Gastrocnemius medialis (tissue), 4 donors: ENCODE measurements around the gene AAK1. TPM values are rescaled to one million over a fixed set of nuclear protein-coding genes. Genes with fewer than 3 reads are reported as not detected.
"Not testable (repeated sequence)": the region's sequence is repeated elsewhere in the genome, so short reads cannot be mapped to it uniquely, and the experiment has no call there.

ENCODE experiments used
- ATAC-seq, 2 donors: fragments of 150-250 bp; one replicate each; pipeline ENCODE4 v1.9.1; 2016
- DNase-seq, 2 donors: peaks; one replicate each; pipeline ENCODE4 v3.0.0-alpha.2; 2019
- H3K27ac ChIP-seq, 4 donors: fragments of 200-600 bp; sonication (generic); 1 replicate in 1 of 4; 2 replicates in 3 of 4; pipeline ENCODE4 v1.5.1; 2016 to 2018; ENCODE audit warnings: mild to moderate bottlenecking in 2 of 4, moderate library complexity in 1 of 4
- H3K27me3 ChIP-seq, 3 donors: fragments of 200-600 bp; sonication (generic) in 2 of 3; 1 replicate in 1 of 3; 2 replicates in 2 of 3; pipeline versions ENCODE4 v1.5.1 to v1.6.0; 2016 to 2019; ENCODE audit warnings: mild to moderate bottlenecking in 1 of 3, moderate library complexity in 1 of 3
- H3K36me3 ChIP-seq, 2 donors: fragments of 200-600 bp; sonication (generic) in 1 of 2; one replicate each; pipeline ENCODE4 v1.5.1; 2017 to 2018
- H3K4me1 ChIP-seq, 2 donors: fragments of 200-600 bp; sonication (generic) in 1 of 2; one replicate each; pipeline ENCODE4 v1.5.1; 2016 to 2017; ENCODE audit warnings: mild to moderate bottlenecking in 2 of 2
- H3K4me3 ChIP-seq, 4 donors: fragments of 200-600 bp; sonication (generic) in 3 of 4; 1 replicate in 1 of 4; 2 replicates in 3 of 4; pipeline ENCODE4 v1.5.1; 2016 to 2019; ENCODE audit warnings: mild to moderate bottlenecking in 2 of 4
- H3K9me3 ChIP-seq, 3 donors: fragments of 200-600 bp; sonication (generic) in 2 of 3; 1 replicate in 1 of 3; 2 replicates in 2 of 3; pipeline ENCODE4 v1.5.1; 2016 to 2019
- POLR2A ChIP-seq, 2 donors: fragments of 450-650 bp; IDR thresholded peaks; one replicate each; pipeline ENCODE4 v1.6.1; 2017; ENCODE audit warnings: antibody characterized with exemption in 2 of 2, mild to moderate bottlenecking in 2 of 2, moderate library complexity in 2 of 2
- in situ Hi-C, 4 donors: fragments of 200-750 bp; cut with MboI; loops; one replicate each; pipeline versions ENCODE4 v1.15.0 to v1.8.0; 2017; ENCODE audit warnings: low sequenced_read_pairs in 4 of 4
- intact Hi-C: fragments of 100-400 bp; cut with DNase I; formaldehyde crosslinking; loops from one replicate; pipeline ENCODE4 v1.15.1; 2023; ENCODE audit warnings: low total_unique reads
- total RNA-seq, 4 donors: library from RNA; depleted of rRNA; stranded (reverse); fragments of >200 nt; gene quantifications; one replicate each; pipeline versions ENCODE4 v1.1.0 to v1.2.3, GENCODE V29; 2016
- TF ChIP-seq, protein P1 (sequence below), 5 experiments: fragments of 450-650 bp in 3 of 5; fragments of 200-600 bp in 2 of 5; sonication (generic) in 2 of 5; IDR thresholded peaks in 4 of 5; conservative IDR thresholded peaks in 1 of 5; 1 replicate in 4 of 5; 2 replicates in 1 of 5; pipeline ENCODE4 v1.5.1; 2016 to 2019; ENCODE audit warnings: antibody characterized with exemption in 5 of 5, mild to moderate bottlenecking in 3 of 5, moderate library complexity in 3 of 5

AAK1 gene
- total RNA-seq, 4 donors from 2014 or later: 30.0 to 47.3 (median 39.1) TPM

DNA sequence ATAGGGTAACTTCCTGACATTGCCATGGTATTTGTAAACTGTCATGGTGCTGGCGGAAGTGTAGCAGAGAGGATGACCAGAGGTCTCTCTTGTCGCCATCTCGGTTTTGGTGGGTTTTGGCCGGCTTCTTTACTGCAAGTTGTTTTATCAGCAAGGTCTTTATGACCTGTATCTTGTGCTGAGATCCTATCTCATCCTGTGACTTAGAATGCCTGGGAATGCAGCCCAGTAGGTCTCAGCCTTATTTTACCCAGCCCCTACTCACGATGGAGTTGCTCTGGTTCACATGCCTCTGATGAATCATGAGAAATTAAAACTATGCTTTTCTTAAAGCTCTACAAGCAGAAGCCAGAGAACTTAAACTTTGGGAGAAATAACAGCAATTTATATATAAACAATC lies 193.6 kb downstream of the AAK1 start:
- Histone ChIP-seq H3K27me3 (no peaks in the 10 kb centered on the region), H3K27ac (no peak overlapping the region), H3K36me3 (no peaks in the 10 kb centered on the region), H3K9me3 (no peaks in the 10 kb centered on the region), H3K4me1 (no peaks in the 10 kb centered on the region), H3K4me3 (no peak overlapping the region)
- in situ Hi-C loops (no loop called here), intact Hi-C loops (no loop called here)
- no peak for ATAC-seq
- TF ChIP-seq, protein P1, sequence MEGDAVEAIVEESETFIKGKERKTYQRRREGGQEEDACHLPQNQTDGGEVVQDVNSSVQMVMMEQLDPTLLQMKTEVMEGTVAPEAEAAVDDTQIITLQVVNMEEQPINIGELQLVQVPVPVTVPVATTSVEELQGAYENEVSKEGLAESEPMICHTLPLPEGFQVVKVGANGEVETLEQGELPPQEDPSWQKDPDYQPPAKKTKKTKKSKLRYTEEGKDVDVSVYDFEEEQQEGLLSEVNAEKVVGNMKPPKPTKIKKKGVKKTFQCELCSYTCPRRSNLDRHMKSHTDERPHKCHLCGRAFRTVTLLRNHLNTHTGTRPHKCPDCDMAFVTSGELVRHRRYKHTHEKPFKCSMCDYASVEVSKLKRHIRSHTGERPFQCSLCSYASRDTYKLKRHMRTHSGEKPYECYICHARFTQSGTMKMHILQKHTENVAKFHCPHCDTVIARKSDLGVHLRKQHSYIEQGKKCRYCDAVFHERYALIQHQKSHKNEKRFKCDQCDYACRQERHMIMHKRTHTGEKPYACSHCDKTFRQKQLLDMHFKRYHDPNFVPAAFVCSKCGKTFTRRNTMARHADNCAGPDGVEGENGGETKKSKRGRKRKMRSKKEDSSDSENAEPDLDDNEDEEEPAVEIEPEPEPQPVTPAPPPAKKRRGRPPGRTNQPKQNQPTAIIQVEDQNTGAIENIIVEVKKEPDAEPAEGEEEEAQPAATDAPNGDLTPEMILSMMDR (IDR thresholded peaks at IDR 0.05 in 4 of 5, conservative IDR thresholded peaks at IDR 0.05 in 1 of 5): no peak
- TF ChIP-seq POLR2A (IDR thresholded peaks at IDR 0.05): no peak
- DNase-seq: no peak

DNA sequence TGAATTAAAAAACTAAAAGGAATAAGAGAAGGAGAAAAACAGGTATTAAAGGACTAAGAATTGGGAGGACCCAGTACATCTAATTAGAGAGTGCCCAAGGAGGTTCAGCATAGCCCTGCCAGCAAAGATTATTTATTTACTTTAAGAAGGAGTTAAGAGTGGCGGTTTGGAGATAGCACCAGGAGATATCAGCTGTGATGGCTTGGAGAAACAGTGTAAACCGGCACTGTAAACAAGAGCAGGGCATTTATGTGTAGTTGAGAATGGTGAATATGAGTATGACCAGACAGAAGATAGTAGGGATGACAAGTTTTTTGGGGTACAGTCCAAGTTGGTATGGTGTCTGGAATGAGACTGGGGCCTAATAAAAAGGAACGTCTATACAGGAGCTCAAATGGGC lies 199.9 kb downstream of the AAK1 start:
- H3K36me3 ChIP-seq, DNase-seq, ATAC-seq, H3K4me3 ChIP-seq, intact Hi-C loops, H3K4me1 ChIP-seq, H3K27me3 ChIP-seq, H3K27ac ChIP-seq, in situ Hi-C loops, H3K9me3 ChIP-seq: not testable (repeated sequence)

DNA sequence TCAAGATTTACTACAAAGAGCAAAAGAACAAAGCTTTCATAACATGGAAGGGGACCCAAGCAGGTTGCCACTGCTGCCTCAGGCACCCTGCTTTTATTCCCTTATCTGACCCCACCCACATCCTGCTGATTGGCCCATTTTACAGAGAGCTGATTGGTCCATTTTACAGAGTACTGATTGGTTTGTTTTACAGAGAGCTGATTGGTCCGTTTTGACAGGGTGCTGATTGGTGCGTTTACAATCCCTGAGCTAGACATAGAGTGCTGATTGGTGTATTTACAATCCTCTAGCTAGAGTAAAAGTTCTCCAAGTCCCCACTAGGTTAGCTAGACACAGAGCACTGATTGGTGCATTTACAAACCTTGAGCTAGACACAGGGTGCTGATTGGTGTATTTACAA lies 204.0 kb downstream of the AAK1 start:
- DNase-seq, H3K27ac ChIP-seq, H3K36me3 ChIP-seq, H3K4me3 ChIP-seq, ATAC-seq, intact Hi-C loops, in situ Hi-C loops, H3K27me3 ChIP-seq, H3K9me3 ChIP-seq: not testable (repeated sequence)
- H3K4me1 ChIP-seq: peaks cover 0 to 14% of the 10 kb centered on the region in 2 donors

DNA sequence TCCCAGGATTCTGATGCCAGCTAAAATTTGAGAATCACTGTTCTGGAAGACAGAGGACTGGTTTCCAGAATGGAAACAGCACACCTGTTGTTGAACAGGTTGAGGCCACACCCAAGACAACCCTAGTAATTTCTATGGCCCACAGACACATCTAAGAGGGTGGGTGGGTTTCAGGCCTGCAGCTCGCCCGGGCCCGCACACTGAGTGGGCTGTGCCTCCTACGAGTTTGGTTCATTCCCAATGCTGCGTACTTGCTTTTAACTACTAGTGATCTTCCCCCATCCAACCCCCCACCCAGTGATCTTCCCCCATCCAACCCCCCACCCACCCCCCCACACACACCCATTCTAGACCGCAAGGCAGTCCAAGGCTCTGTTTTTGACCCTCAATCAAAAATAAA lies 205.0 kb downstream of the AAK1 start:
- H3K27me3 ChIP-seq: no peaks in the 10 kb centered on the region
- peak overlapping the region; percentile 91 to 97 (median 96) for H3K27ac ChIP-seq
- no peak for ATAC-seq
- no peak for DNase-seq
- no peaks in the 10 kb centered on the region for H3K9me3 ChIP-seq
- in situ Hi-C loops (no loop called here), intact Hi-C loops (no loop called here)
- H3K4me3 ChIP-seq: no peak overlapping the region
- peaks cover 0 to 14% of the 10 kb centered on the region in 2 donors for H3K4me1 ChIP-seq
- H3K36me3 ChIP-seq: no peaks in the 10 kb centered on the region
- TF ChIP-seq, protein P1 (IDR thresholded peaks at IDR 0.05 in 4 of 5, conservative IDR thresholded peaks at IDR 0.05 in 1 of 5): no peak
- TF ChIP-seq POLR2A (IDR thresholded peaks at IDR 0.05): no peak

DNA sequence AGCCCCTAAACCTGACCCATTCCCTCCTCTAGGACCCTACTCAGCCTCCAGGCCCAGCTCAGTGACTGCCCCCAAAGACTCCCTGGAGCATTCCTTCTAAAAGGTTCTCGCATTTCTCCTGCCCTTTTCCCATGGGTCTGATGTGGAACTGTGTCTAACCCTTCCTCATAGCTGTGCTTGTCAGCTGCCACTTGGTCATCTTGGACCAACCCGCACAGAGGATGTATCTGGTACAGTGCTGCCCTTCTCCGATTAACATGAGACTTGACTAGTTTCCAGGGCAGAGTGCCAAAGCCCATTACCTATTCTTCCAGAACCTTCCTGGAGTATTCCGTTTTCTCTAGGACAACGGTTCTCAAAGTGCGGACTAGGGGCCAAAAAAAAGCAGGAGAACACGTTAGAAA lies 205.8 kb downstream of the AAK1 start:
- peak overlapping the region; percentile 91 to 97 (median 96) for H3K27ac ChIP-seq
- in situ Hi-C loops: no loop called here
- TF ChIP-seq, protein P1 (IDR thresholded peaks at IDR 0.05 in 4 of 5, conservative IDR thresholded peaks at IDR 0.05 in 1 of 5): no peak
- TF ChIP-seq POLR2A (IDR thresholded peaks at IDR 0.05): no peak
- ATAC-seq (peak; percentile 74 to 77), DNase-seq (peak; percentile 21 to 67)
- intact Hi-C loops: loop anchor here (1.0 to 2.0 kb wide), 2 partner anchors 50 to 205 kb away; partner anchors contain the start of genes AAK1 and GFPT1
- H3K9me3 ChIP-seq: no peaks in the 10 kb centered on the region
- H3K4me3 ChIP-seq: peak overlapping the region; percentile 67 to 95 (median 88)
- no peaks in the 10 kb centered on the region for H3K36me3 ChIP-seq
- no peaks in the 10 kb centered on the region for H3K27me3 ChIP-seq
- H3K4me1 ChIP-seq: peaks cover 0 to 14% of the 10 kb centered on the region in 2 donors
